ENCODE results near the gene HNRNPUL2. TPM values are rescaled to one million over a fixed set of nuclear protein-coding genes. Genes with fewer than 3 reads are reported as not detected.

The HNRNPUL2 gene
- total RNA-seq, 1 experiment from 2014 or later = 47.3 TPM

DNA sequence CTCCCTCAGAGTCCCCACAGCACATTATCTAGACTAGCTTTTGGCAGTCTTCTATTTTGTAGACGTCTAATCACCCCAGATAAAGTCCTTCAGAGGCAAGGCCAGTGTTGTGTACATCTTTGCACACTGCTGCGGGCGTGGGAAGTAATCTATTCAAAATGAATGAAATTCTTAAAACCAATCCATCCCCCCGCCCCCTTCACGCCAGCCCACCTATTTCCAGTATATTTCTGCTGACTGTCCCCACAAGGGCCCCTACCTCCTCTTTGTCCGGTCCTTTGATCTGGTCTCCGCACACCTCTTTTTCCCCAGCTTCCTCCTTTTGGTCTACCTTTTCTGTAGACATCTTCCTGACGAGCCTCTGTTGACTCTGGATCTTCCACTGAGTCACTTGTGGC, 20.4 kb downstream of the HNRNPUL2 start:
- intact Hi-C loops (cut with micrococcal nuclease; ENCODE audit: unreplicated experiment) = no loop called here
- ATAC-seq (no peak), DNase-seq (ENCODE audit: low read depth, low spot score) (no peak)
- ChIA-PET CTCF (no interaction called here), POLR2A (no interaction called here)
- Histone ChIP-seq H3K9me3 (ENCODE audit: control insufficient read depth, insufficient read depth, low read depth, low read length) (no peaks in the 10 kb centered on the region), H3K4me3 (ENCODE audit: low read depth in 2 of 2, low read length in 2 of 2) (peak overlapping the region; percentile 77 to 89; a peak in 3 of 4 replicates), H3K27me3 (ENCODE audit: control insufficient read depth, insufficient read depth, low read length) (no peaks in the 10 kb centered on the region), H3K36me3 (ENCODE audit: control insufficient read depth, insufficient read depth, low read length) (no peaks in the 10 kb centered on the region; the same call in 1 of the 2 replicates), H3K27ac (ENCODE audit: low read length) (peak overlapping the region; percentile 80), H3K4me1 (ENCODE audit: control insufficient read depth, insufficient read depth, low read length) (peaks cover 23% of the 10 kb centered on the region)
- BruUV-seq (replicated peaks) = no TSS peak
- in situ Hi-C loops (cut with HindIII; ENCODE audit: low pct_unique_long_range_greater_than_20kb, low sequenced_read_pairs) = no loop called here
- TF ChIP-seq SIN3A (IDR thresholded peaks at IDR 0.05; ENCODE audit: borderline replicate concordance, insufficient read depth, low read depth, low read length) = no peak
- no peak for TF ChIP-seq TCF7L2 (IDR thresholded peaks at IDR 0.05; ENCODE audit: low read depth, low read length)
- TF ChIP-seq POLR2AphosphoS5 (IDR thresholded peaks at IDR 0.05; ENCODE audit: low read depth, low read length) = no peak
- TF ChIP-seq REST (IDR thresholded peaks at IDR 0.05; ENCODE audit: insufficient read depth in 1 of 2, low read depth in 2 of 2, low read length in 1 of 2) = no peak

DNA sequence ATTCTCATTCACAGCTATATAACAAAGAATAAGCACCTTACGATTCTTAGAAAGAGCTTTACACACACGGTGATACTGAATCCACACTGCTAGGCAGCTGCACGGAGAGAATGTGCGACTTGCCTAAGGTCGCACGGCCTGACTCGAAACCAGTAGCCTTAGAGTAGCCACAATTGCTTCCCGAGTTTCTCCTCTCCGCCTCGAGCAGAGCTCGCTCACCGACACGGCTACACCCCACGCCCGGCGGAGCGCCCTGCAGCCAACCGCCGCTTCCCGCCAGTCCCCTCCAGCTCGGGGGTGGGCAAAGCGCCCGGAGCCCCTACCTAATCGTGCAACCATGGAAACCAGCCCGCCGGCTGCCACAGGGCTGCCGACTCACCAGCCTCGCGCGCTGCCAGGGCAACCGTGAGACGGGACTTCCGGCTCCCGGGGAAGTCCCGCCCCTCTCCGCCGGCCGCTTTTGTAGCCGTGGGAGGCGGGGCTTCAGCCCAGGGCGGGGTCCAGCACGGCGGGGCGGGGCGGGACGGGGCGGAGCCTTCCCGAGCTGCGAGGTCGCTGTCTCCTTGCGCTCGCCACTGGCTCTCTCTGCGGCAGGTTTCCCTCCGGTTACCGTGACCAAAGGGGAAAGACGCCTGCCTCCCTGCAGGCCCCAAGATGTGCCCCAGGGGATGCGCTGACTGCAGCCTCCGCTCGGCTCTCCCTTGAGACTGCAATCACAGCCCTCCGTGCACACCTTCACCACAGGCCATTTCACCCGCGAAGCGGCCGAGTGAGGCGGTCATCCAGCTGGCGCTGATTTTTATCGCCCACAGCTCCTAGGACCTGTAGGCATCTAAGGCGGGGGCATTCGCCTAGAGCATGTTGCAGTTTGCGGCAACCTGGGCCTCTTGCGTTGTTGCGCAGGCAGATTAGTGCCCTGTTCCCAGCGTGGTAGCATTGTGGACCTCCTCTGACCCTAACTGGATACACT, 21.1 kb downstream of the HNRNPUL2 start:
- no peaks in the 10 kb centered on the region for H3K27me3 ChIP-seq (ENCODE audit: control insufficient read depth, insufficient read depth, low read length)
- no peaks in the 10 kb centered on the region for H3K9me3 ChIP-seq (ENCODE audit: control insufficient read depth, insufficient read depth, low read depth, low read length)
- no peaks in the 10 kb centered on the region; the same call in 1 of the 2 replicates for H3K36me3 ChIP-seq (ENCODE audit: control insufficient read depth, insufficient read depth, low read length)
- DNase-seq (ENCODE audit: low read depth, low spot score) (no peak), ATAC-seq (peak; percentile 91)
- ChIA-PET CTCF (interaction anchor here (1.0 kb wide), 1 partner anchor 25 kb away, joined by 3 read pairs; no protein-coding TSS in a partner anchor), POLR2A (interaction anchor here (0.6 kb wide), 1 partner anchor 1450 kb away, joined by 3 read pairs; no protein-coding TSS in a partner anchor)
- in situ Hi-C loops (cut with HindIII; ENCODE audit: low pct_unique_long_range_greater_than_20kb, low sequenced_read_pairs) (no loop called here), intact Hi-C loops (cut with micrococcal nuclease; ENCODE audit: unreplicated experiment) (no loop called here)
- peak overlapping the region; percentile 89 for H3K27ac ChIP-seq (ENCODE audit: low read length)
- TF ChIP-seq CTCF (IDR thresholded peaks at IDR 0.05) (no peak), TCF7L2 (IDR thresholded peaks at IDR 0.05; ENCODE audit: low read depth, low read length) (no peak; the same call in 1 of the 2 replicates), REST (IDR thresholded peaks at IDR 0.05; ENCODE audit: insufficient read depth in 1 of 2, low read depth in 2 of 2, low read length in 1 of 2) (no peak), SIN3A (IDR thresholded peaks at IDR 0.05; ENCODE audit: borderline replicate concordance, insufficient read depth, low read depth, low read length) (peak; percentile 74; the same call in 1 of the 2 replicates), POLR2AphosphoS5 (IDR thresholded peaks at IDR 0.05; ENCODE audit: low read depth, low read length) (peak; percentile 94)
- BruUV-seq (replicated peaks) = no TSS peak
- peak overlapping the region; percentile 77 to 89 for H3K4me3 ChIP-seq (ENCODE audit: low read depth in 2 of 2, low read length in 2 of 2)
- H3K4me1 ChIP-seq (ENCODE audit: control insufficient read depth, insufficient read depth, low read length) = peaks cover 23% of the 10 kb centered on the region
